HL-60 (cell line): ENCODE measurements around the gene SFRP4.

Experiments used
- DNase-seq, 2 experiments: peaks; one replicate each; pipeline ENCODE4 v3.0.0-alpha.2; 2010 to 2020; ENCODE audit warnings: low read depth in 1 of 2, low spot score in 1 of 2
- H3K27ac ChIP-seq: fragments of 250-450 bp; sonication (Bioruptor Pico); replicated peaks from 2 replicates; pipeline ENCODE4 v1.5.1; 2020; ENCODE audit warnings: mild to moderate bottlenecking, moderate library complexity
- H3K27me3 ChIP-seq: fragments of 250-450 bp; sonication (Bioruptor Pico); 2 replicates; pipeline ENCODE4 v1.5.1; 2021; ENCODE audit warnings: mild to moderate bottlenecking, moderate library complexity; ENCODE audit not compliant: insufficient read depth, poor library complexity, severe bottlenecking
- H3K4me3 ChIP-seq: replicated peaks from 2 replicates; pipeline ENCODE4 v1.5.1; 2011; ENCODE audit warnings: mild to moderate bottlenecking, control low read depth, low read length; ENCODE audit not compliant: insufficient read depth
- CTCF ChIP-seq: IDR thresholded peaks from one replicate; pipeline ENCODE4 v1.5.1; 2011; ENCODE audit warnings: low read length, control low read depth, inconsistent platforms; ENCODE audit not compliant: insufficient read depth
- GABPA ChIP-seq: IDR thresholded peaks from 2 replicates; pipeline ENCODE4 v1.6.1; 2012; ENCODE audit warnings: low read depth
- POLR2AphosphoS5 ChIP-seq: IDR thresholded peaks from 2 replicates; pipeline ENCODE4 v1.6.1; 2012; ENCODE audit warnings: low read depth
- REST ChIP-seq: IDR thresholded peaks from 2 replicates; pipeline ENCODE4 v1.6.1; 2012; ENCODE audit warnings: low read depth; ENCODE audit not compliant: insufficient replicate concordance
- SPI1 ChIP-seq: IDR thresholded peaks from 2 replicates; pipeline ENCODE4 v1.6.1; 2012; ENCODE audit warnings: low read depth, mild to moderate bottlenecking, borderline replicate concordance

SFRP4 gene

GRCh38 chr7:37933018-37933566 lies 16.5 kb upstream of the SFRP4 start:
- DNase-seq = no peak
- no peak for TF ChIP-seq GABPA
- TF ChIP-seq REST = no peak
- TF ChIP-seq SPI1 = no peak
- no peak for TF ChIP-seq CTCF
- no peak for TF ChIP-seq POLR2AphosphoS5
- no peak overlapping the region for H3K4me3 ChIP-seq
- no peak overlapping the region for H3K27ac ChIP-seq
- H3K27me3 ChIP-seq = no peaks in the 10 kb centered on the region

GRCh38 chr7:37932543-37932942 lies 15.9 kb upstream of the SFRP4 start:
- H3K27me3 ChIP-seq = no peaks in the 10 kb centered on the region
- TF ChIP-seq POLR2AphosphoS5 = no peak
- no peak for TF ChIP-seq SPI1
- no peak for TF ChIP-seq REST
- no peak for TF ChIP-seq GABPA
- TF ChIP-seq CTCF = no peak
- DNase-seq = no peak
- no peak overlapping the region for H3K27ac ChIP-seq
- H3K4me3 ChIP-seq = no peak overlapping the region

- TF ChIP-seq REST (no peak), CTCF (no peak), GABPA (no peak), POLR2AphosphoS5 (no peak), SPI1 (no peak)
Observed at GRCh38 chr7:37930226-37930948, 13.8 kb upstream of the SFRP4 start.

More at GRCh38 chr7:37930226-37930948, 13.8 kb upstream of the SFRP4 start:
- Histone ChIP-seq H3K27ac (no peak overlapping the region), H3K27me3 (no peaks in the 10 kb centered on the region), H3K4me3 (no peak overlapping the region)
- no peak for DNase-seq
